Trophoblast cell (in vitro differentiated cells and primary cell): ENCODE data around the gene CDKL2.

Experiments
- DNase-seq, 2 donors: peaks; one replicate each; pipeline ENCODE4 v3.0.0-alpha.2; 2016
- H2AFZ ChIP-seq: 2 replicates; pipeline ENCODE4 v1.6.1; 2013; ENCODE audit warnings: low read length, moderate library complexity, mild to moderate bottlenecking; ENCODE audit not compliant: insufficient read depth, poor library complexity
- H2AK5ac ChIP-seq: 2 replicates; pipeline ENCODE4 v1.6.1; 2013; ENCODE audit warnings: mild to moderate bottlenecking, low read length
- H2BK120ac ChIP-seq: 2 replicates; pipeline ENCODE4 v1.6.1; 2013; ENCODE audit warnings: low read length, mild to moderate bottlenecking, moderate library complexity; ENCODE audit not compliant: insufficient read depth, poor library complexity
- H2BK12ac ChIP-seq: 2 replicates; pipeline ENCODE4 v1.6.1; 2013; ENCODE audit warnings: mild to moderate bottlenecking, low read length, moderate library complexity
- H2BK5ac ChIP-seq: 2 replicates; pipeline ENCODE4 v1.6.1; 2013; ENCODE audit warnings: low read length, low read depth, moderate library complexity, mild to moderate bottlenecking; ENCODE audit not compliant: poor library complexity
- H3K14ac ChIP-seq: 2 replicates; pipeline ENCODE4 v1.6.1; 2013; ENCODE audit warnings: mild to moderate bottlenecking, low read length
- H3K18ac ChIP-seq: 2 replicates; pipeline ENCODE4 v1.6.1; 2013; ENCODE audit warnings: mild to moderate bottlenecking, low read length
- H3K23ac ChIP-seq: 2 replicates; pipeline ENCODE4 v1.6.1; 2013; ENCODE audit warnings: low read length
- H3K27ac ChIP-seq: 2 replicates; pipeline ENCODE4 v1.5.1; 2013; ENCODE audit warnings: low read depth, mild to moderate bottlenecking, inconsistent platforms, low read length, moderate library complexity
- H3K27me3 ChIP-seq: 2 replicates; pipeline ENCODE4 v1.6.1; 2013; ENCODE audit warnings: inconsistent platforms, mild to moderate bottlenecking, low read length, moderate library complexity; ENCODE audit not compliant: insufficient read depth
- H3K36me3 ChIP-seq, 2 experiments: 1 replicate in 1 of 2; 2 replicates in 1 of 2; pipeline ENCODE4 v1.6.1; 2013; ENCODE audit warnings: low read length in 2 of 2, mild to moderate bottlenecking in 2 of 2, moderate library complexity in 1 of 2; ENCODE audit not compliant: insufficient read depth in 2 of 2, control insufficient read depth in 1 of 2
- H3K4ac ChIP-seq: 2 replicates; pipeline ENCODE4 v1.6.1; 2013; ENCODE audit warnings: low read depth, mild to moderate bottlenecking, low read length, moderate library complexity
- H3K4me1 ChIP-seq, 2 experiments: 1 replicate in 1 of 2; 2 replicates in 1 of 2; pipeline ENCODE4 v1.6.1; 2013; ENCODE audit warnings: low read length in 2 of 2, mild to moderate bottlenecking in 2 of 2, moderate library complexity in 1 of 2; ENCODE audit not compliant: insufficient read depth in 2 of 2, control insufficient read depth in 1 of 2
- H3K4me2 ChIP-seq: 2 replicates; pipeline ENCODE4 v1.6.1; 2013; ENCODE audit warnings: inconsistent platforms, mild to moderate bottlenecking, low read length, moderate library complexity
- H3K4me3 ChIP-seq: 2 replicates; pipeline ENCODE4 v1.5.1; 2013; ENCODE audit warnings: mild to moderate bottlenecking, low read depth, low read length, inconsistent platforms
- H3K79me1 ChIP-seq: one replicate; pipeline ENCODE4 v1.6.1; 2013; ENCODE audit warnings: low read length
- H3K79me2 ChIP-seq: 2 replicates; pipeline ENCODE4 v1.6.1; 2013; ENCODE audit warnings: low read length, mild to moderate bottlenecking; ENCODE audit not compliant: control insufficient read depth, insufficient read depth, poor library complexity
- H3K9ac ChIP-seq: 2 replicates; pipeline ENCODE4 v1.6.1; 2013; ENCODE audit warnings: mild to moderate bottlenecking, low read length
- H3K9me3 ChIP-seq: 2 replicates; pipeline ENCODE4 v1.6.1; 2013; ENCODE audit warnings: low read depth, mild to moderate bottlenecking, control low read depth, inconsistent platforms, low read length; ENCODE audit not compliant: insufficient read depth
- H4K12ac ChIP-seq: 2 replicates; pipeline ENCODE4 v1.6.1; 2013; ENCODE audit warnings: low read depth, mild to moderate bottlenecking, low read length, moderate library complexity
- H4K8ac ChIP-seq: 2 replicates; pipeline ENCODE4 v1.6.1; 2013; ENCODE audit warnings: low read depth, mild to moderate bottlenecking, low read length, moderate library complexity
- H4K91ac ChIP-seq: one replicate; pipeline ENCODE4 v1.6.1; 2013; ENCODE audit warnings: low read depth, mild to moderate bottlenecking, low read length, moderate library complexity
- WGBS: extraction: QIAGEN DNeasy Blood & Tissue Kit; methylation state at CpG from one replicate; pipeline ENCODE4 v1.1.7; 2013; ENCODE audit warnings: missing lambda C conversion rate; ENCODE audit not compliant: insufficient read length, insufficient coverage; ENCODE audit errors: extremely low coverage; 5-methylcytosine and 5-hydroxymethylcytosine counted together

CDKL2 gene

DNA sequence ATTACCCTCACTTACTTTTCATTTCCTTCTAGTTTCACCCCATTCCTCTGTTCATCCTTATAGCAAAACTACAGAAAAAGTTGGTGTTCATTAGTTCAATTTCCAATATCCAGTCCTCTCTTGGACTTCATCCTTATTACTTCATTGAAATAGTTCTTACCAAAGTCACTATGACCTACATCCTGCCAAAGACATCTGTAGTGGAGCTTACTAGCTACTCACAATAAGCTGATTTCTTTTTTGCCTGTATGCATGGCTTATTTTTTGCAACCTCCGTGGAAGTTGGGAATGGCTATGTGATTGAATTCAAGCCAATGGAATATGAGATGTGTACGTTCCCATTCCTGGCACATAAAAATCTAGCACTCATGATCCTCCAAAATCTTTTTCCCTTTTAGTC, 4.6 kb upstream of the CDKL2 start:
- Histone ChIP-seq H3K36me3 (no peaks in the 10 kb centered on the region), H3K23ac (no peak overlapping the region), H3K4ac (no peak overlapping the region), H2BK120ac (no peak overlapping the region), H3K4me1 (peaks cover 3 to 4% of the 10 kb centered on the region in 2 experiments), H3K27ac (no peak overlapping the region), H3K14ac (no peak overlapping the region), H2BK5ac (no peak overlapping the region), H4K12ac (no peak overlapping the region), H3K79me2 (no peaks in the 10 kb centered on the region), H3K79me1 (no peaks in the 10 kb centered on the region), H3K27me3 (no peaks in the 10 kb centered on the region), H4K8ac (no peak overlapping the region), H2AFZ (no peak overlapping the region), H3K4me3 (no peak overlapping the region), H2BK12ac (no peak overlapping the region), H3K9ac (no peak overlapping the region), H2AK5ac (no peak overlapping the region), H3K18ac (no peak overlapping the region), H4K91ac (no peak overlapping the region), H3K4me2 (no peak overlapping the region), H3K9me3 (no peaks in the 10 kb centered on the region)
- no CpG with 5 or more reads among the region's 2 CpGs for WGBS
- no peak for DNase-seq

DNA sequence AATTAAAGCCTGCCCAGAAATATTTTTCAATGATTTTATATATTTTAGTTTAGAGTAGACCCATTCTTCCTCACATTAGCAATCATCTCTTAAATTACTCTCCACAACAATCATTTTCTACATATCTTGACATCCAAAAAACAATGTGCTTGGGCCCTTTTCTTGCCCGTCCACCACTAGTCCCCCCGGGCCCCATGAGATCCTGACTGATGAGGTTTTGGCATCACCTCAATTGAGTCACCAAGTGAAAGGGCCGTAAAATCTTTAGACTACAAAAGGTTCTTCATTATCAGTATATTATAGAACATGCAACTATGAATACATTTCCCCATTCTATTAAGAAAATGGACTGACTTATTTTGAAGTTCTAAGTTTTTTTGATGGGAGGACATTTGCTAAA, 4.0 kb upstream of the CDKL2 start:
- Histone ChIP-seq H3K79me2 (no peaks in the 10 kb centered on the region), H3K4ac (no peak overlapping the region), H2BK12ac (no peak overlapping the region), H3K9me3 (no peaks in the 10 kb centered on the region), H2AFZ (no peak overlapping the region), H2BK5ac (no peak overlapping the region), H2AK5ac (no peak overlapping the region), H3K23ac (no peak overlapping the region), H3K27ac (no peak overlapping the region), H3K4me3 (no peak overlapping the region), H4K91ac (no peak overlapping the region), H4K8ac (no peak overlapping the region), H3K4me1 (peaks cover 3 to 4% of the 10 kb centered on the region in 2 experiments), H3K9ac (no peak overlapping the region), H2BK120ac (no peak overlapping the region), H3K36me3 (no peaks in the 10 kb centered on the region), H3K27me3 (no peaks in the 10 kb centered on the region), H4K12ac (no peak overlapping the region), H3K79me1 (no peaks in the 10 kb centered on the region), H3K18ac (no peak overlapping the region), H3K4me2 (no peak overlapping the region), H3K14ac (no peak overlapping the region)
- no CpG with 5 or more reads among the region's 3 CpGs for WGBS
- no peak for DNase-seq

DNA sequence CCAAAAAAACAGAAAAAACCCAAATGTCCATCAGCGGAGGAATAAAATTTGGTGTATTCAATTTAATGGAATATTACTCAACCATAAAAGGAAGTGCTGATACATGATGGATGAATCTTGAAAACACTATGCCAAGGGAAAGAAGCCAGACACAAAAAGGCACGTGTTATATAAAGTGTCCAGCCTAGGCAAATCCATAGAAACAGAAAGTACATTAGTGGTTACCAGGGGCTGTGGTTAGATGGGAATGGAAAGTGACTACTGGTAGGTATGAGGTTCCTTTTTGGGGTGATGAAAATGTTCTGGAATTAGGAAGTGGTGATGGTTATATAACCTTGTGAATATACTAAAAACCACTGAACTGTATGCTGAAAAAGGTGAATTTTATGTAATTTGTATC, 3.5 kb upstream of the CDKL2 start:
- no peak overlapping the region for H2AFZ ChIP-seq
- no peak overlapping the region for H3K9ac ChIP-seq
- no peak overlapping the region for H4K12ac ChIP-seq
- peaks cover 3 to 4% of the 10 kb centered on the region in 2 experiments for H3K4me1 ChIP-seq
- no CpG with 5 or more reads among the region's 2 CpGs for WGBS
- H2BK5ac ChIP-seq: no peak overlapping the region
- H2BK12ac ChIP-seq: no peak overlapping the region
- no peak overlapping the region for H4K91ac ChIP-seq
- DNase-seq: no peak
- H3K9me3 ChIP-seq: no peaks in the 10 kb centered on the region
- H2BK120ac ChIP-seq: no peak overlapping the region
- no peak overlapping the region for H3K27ac ChIP-seq
- no peak overlapping the region for H2AK5ac ChIP-seq
- H3K4me3 ChIP-seq: no peak overlapping the region
- no peak overlapping the region for H3K14ac ChIP-seq
- H3K18ac ChIP-seq: no peak overlapping the region
- no peaks in the 10 kb centered on the region for H3K27me3 ChIP-seq
- H3K79me2 ChIP-seq: no peaks in the 10 kb centered on the region
- H3K23ac ChIP-seq: no peak overlapping the region
- H3K36me3 ChIP-seq: no peaks in the 10 kb centered on the region
- H3K4me2 ChIP-seq: no peak overlapping the region
- no peak overlapping the region for H4K8ac ChIP-seq
- no peak overlapping the region for H3K4ac ChIP-seq
- H3K79me1 ChIP-seq: no peaks in the 10 kb centered on the region

DNA sequence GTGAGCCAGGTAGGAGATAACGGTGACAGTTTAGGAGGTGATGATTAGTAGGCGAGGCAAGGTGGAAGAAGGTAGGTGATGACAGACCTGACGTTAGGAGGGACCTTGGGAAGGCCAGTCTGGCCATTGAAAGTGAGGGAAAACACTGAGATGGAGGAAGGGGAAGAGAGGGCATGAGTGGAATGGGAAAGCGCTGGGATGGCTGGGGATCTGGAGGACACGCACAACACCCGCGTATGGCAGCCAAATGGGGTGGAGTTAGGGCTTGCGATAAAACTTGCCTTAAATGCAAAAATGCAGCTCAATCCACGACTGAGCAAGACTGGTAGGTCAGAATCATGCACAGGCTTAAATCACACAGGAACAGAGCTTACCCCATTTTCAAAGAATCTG, 605 bp upstream of the CDKL2 start:
- Histone ChIP-seq H2BK12ac (no peak overlapping the region), H3K4me3 (peak overlapping the region; percentile 81), H3K27ac (no peak overlapping the region), H2BK5ac (no peak overlapping the region), H4K8ac (peak overlapping the region; percentile 13), H3K4ac (no peak overlapping the region), H3K36me3 (no peaks in the 10 kb centered on the region), H3K4me1 (peaks cover 3 to 4% of the 10 kb centered on the region in 2 experiments), H4K12ac (no peak overlapping the region), H3K79me1 (no peaks in the 10 kb centered on the region), H3K79me2 (no peaks in the 10 kb centered on the region), H3K14ac (no peak overlapping the region), H3K18ac (no peak overlapping the region), H2BK120ac (no peak overlapping the region), H3K23ac (no peak overlapping the region), H3K27me3 (no peaks in the 10 kb centered on the region), H3K9me3 (no peaks in the 10 kb centered on the region), H2AK5ac (no peak overlapping the region), H2AFZ (peak overlapping the region; percentile 13), H3K4me2 (peak overlapping the region; percentile 86), H4K91ac (no peak overlapping the region), H3K9ac (no peak overlapping the region)
- WGBS: no CpG with 5 or more reads among the region's 9 CpGs
- DNase-seq: no peak
